Measurements from ENCODE around the gene KATNAL1. TPM values are rescaled to one million over a fixed set of nuclear protein-coding genes. Genes with fewer than 3 reads are reported as not detected.
A peak's percentile ranks its signal among the peaks of the same experiment; 100 is the strongest.

The KATNAL1 gene
- total RNA-seq, 1 donor from 2014 or later, result 20.0 TPM

GRCh38 chr13:30332456-30333143, 25.2 kb upstream of the KATNAL1 start:
- DNase-seq (ENCODE audit: low spot score), result no peak

GRCh38 chr13:30331331-30331771, 24.0 kb upstream of the KATNAL1 start:
- peak; percentile 81 for DNase-seq (ENCODE audit: low spot score)

GRCh38 chr13:30329009-30329585, 21.7 kb upstream of the KATNAL1 start:
- DNase-seq (ENCODE audit: low spot score), result no peak

DNA sequence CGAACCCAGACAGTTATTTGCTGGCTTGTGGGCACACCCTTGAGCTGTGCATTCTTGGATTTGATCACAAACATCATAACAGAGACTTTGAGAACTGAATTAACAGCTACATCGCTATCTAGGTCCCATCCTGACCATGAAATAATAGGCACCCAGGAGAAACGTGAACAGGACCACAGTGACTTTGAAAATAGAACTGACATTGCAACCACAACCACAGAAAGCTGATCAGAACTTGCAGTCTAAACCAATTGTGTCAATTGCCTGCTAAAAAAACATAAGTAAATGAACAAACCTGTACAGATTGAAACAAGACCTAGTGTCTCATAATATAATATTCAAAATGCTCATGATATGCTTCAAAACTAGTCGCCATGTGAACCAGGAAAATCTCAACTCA, 18.3 kb upstream of the KATNAL1 start:
- no peak for DNase-seq (ENCODE audit: low spot score)

- no peak for DNase-seq (ENCODE audit: low spot score)
These were observed 16.2 kb upstream of the KATNAL1 start for GRCh38 chr13:30323524-30323923.

DNA sequence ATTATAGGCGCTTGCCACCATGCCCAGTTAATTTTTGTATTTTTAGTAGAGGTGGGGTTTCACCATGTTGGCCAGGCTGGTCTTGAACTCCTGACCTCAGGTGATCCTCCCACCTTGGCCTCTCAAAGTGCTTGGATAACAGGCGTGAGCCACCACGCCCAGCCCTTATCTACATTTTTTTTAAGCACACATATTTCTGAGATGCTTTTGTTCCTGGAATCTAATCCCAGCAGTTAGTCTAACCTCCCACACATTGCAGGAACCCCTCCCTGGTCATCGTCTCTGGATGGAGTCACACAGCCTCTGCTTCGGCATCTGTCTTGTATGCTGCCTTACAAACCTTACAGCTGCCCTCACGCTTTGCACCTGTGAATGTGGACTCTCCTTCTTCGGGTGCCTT, 15.1 kb upstream of the KATNAL1 start:
- DNase-seq (ENCODE audit: low spot score), result no peak

DNA sequence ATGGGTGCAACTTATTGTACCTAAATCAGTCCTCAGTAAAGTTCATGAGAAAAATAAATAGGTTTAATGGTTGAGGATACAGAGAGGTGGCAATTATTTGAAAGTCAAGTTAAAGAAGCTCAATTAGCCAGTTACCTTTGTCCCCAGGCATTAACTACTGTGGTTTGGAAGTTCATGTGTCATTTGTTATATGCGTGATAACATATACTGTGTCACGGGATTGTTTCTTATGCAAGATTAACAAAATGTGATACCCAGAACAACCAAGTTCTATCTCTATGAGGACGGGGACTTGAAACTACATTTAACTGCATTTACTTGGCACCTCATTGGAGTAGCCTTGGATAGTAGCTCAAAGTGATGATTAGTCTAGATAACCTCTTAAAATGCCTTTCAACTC, 13.9 kb upstream of the KATNAL1 start:
- DNase-seq (ENCODE audit: low spot score), result no peak

DNA sequence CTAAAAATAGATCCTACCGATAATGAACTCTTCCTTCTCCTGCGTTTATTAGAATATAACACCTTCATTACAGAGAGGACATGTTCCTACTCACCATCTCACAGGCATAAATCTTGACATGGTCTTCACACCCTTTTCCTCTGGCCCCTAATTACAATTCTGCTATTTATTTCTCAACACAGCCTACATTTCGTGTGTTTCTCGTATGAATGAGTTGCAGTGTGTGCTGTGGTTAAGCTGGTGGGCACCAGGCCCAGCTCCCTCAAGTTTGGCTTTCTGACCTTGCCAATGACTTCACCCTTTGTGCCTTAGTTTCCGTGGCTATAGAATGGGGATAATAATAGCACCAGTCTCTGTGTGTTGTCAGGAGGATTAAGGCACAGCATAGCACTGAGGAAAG, 12.3 kb upstream of the KATNAL1 start:
- no peak for DNase-seq (ENCODE audit: low spot score)

DNA sequence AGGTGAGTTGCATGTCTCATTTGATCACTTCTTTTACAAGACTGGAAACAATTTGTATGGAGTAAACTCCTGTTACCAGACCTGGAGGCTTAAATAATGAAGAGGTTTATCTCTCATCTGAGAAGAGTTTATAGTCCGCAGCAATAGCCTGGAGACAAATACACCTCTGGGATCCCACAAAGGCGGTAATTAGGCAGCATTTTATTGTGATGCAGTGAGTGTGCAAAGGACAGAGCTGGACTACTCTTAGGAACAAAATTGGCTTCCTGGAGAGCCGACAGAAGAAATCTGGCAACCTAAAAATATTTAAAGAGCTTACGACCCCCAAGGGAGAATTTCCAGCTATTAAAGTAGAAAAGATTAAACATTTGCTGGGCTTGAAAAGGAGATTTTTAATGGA, 11.8 kb upstream of the KATNAL1 start:
- DNase-seq (ENCODE audit: low spot score), result no peak

DNA sequence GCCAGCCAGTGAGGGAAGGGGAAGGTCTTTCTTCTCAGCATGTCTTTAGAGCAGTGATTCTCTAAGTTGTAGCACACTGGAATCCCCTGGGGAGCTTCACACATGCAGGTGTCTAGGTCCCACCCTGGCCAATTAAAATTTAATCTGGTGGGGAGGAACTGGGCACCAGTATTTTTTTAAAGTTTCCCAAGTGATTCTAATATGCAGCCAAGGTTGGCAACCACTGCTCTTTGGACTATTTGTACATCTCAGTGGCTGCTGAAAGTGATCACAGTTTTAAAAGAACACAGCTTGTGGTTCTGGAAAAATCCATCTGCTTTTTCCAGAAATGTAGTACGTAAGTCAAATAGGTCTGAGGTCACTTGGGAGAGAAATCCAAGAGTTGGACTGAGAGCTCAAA, 10.7 kb upstream of the KATNAL1 start:
- DNase-seq (ENCODE audit: low spot score), result no peak

DNA sequence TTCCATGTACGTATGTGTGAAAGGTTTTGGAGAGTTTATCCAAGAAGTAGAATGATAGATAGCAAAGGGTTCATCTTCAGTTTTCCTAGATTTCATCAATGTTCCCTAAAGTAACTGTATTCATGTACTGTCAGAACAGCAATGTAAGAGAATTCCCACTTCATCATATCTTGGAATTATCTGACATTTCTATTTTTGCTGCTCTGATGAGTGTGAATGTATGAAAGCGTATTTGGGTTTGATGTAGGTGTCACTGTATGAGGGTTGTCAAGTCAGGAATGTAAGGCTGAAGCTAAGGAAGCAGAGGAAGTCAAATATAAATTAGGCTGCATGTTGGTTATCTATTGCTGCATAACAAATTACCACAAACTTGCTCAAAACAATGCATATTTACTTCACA, 7.2 kb upstream of the KATNAL1 start:
- no peak for DNase-seq (ENCODE audit: low spot score)

GRCh38 chr13:30314069-30314468, 6.7 kb upstream of the KATNAL1 start:
- DNase-seq (ENCODE audit: low spot score), result no peak

- DNase-seq (ENCODE audit: low spot score), result no peak
These were observed 6.0 kb upstream of the KATNAL1 start for GRCh38 chr13:30313311-30313710.

GRCh38 chr13:30312904-30313303, 5.6 kb upstream of the KATNAL1 start:
- no peak for DNase-seq (ENCODE audit: low spot score)

- DNase-seq (ENCODE audit: low spot score), result no peak
These were observed 1.2 kb upstream of the KATNAL1 start for GRCh38 chr13:30308548-30308947.

GRCh38 chr13:30307971-30308290, 580 bp upstream of the KATNAL1 start:
- no peak for DNase-seq (ENCODE audit: low spot score)

DNA sequence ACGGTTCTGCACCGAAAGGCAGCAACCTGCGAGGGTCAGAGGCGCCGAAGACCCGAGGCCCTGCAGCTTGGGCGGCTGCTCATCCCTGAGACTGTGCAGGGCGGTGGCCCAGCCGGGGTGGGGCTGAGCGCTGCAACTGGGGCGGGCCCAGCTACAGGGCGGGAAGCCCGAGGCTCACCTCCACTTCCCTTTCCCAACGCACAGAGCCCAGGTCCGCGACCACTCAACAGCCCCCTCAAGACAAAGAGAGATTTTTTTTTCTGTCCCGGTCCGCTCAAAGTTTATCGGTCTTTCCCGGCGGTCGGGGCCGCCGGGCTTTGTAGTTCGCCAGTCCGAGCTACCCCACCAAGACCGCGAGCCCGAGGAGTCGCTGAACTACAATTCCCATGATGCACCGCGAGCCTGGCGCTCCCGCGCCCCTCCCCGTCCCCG, 573 bp downstream of the KATNAL1 start:
- peak; percentile 97 for DNase-seq (ENCODE audit: low spot score)

- DNase-seq (ENCODE audit: low spot score), result no peak
These were observed 1.8 kb downstream of the KATNAL1 start for GRCh38 chr13:30305456-30305970.

DNA sequence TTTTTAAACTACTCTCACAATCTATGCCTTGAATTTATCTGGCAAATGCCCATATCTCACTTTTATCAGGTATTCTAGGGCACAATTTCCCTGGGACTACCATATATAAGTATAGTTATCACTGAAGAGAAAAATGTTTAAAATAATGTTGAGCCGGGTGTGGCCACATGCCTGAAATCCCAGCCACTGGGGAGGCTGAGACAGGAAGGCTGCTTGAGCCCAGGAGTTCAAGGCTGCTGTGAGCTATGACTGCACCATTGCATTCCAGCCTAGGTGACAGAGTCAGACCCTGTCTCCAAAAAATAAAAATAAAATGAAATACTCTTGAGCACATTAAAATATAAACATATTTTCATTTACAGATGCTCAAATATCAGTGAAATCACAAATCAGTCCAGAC, 4.1 kb downstream of the KATNAL1 start:
- DNase-seq (ENCODE audit: low spot score), result no peak

- no peak for DNase-seq (ENCODE audit: low spot score)
These were observed 5.5 kb downstream of the KATNAL1 start for GRCh38 chr13:30301827-30302226.

DNA sequence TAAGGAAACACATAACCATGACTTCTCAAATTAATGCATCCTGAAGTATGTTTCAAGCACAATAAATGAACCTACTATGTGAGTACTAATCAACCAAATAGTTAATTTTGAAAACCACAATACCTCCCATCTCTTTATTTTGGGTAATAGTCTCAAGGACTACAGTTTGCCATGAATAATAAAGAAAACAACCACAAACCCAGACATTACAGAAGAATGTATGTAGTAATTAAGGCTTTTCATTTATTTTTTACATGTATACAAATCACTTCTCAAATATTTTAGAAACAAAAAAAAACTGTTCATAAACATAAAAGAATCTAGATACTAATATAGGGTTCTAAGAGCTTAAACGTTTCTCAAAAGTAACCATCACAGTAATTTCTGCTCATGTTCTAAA, 6.8 kb downstream of the KATNAL1 start:
- no peak for DNase-seq (ENCODE audit: low spot score)

- DNase-seq (ENCODE audit: low spot score), result no peak
These were observed 7.6 kb downstream of the KATNAL1 start for GRCh38 chr13:30299786-30300185.

DNA sequence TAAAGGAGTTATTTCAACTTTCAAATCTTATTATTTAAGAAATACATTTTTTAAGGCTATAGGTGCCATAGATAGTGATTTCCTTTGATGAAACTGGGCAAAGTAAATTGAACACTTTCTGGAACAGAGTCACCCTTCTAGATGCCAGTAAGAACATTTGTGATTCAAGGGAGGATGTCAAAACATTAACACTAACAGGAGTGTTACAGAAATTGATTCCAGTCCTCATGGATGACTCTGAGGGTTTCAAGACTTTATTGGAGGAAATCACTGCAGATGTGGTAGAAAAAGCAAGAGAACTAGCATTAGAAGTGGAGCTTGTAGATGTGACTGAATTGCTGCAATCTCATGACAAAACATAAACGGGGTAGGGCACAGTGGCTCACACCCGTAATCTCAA, 12.2 kb downstream of the KATNAL1 start:
- no peak for DNase-seq (ENCODE audit: low spot score)

GRCh38 chr13:30294004-30294403, 13.3 kb downstream of the KATNAL1 start:
- DNase-seq (ENCODE audit: low spot score), result no peak
